HFFc6 (cell line): ENCODE data around the gene SYK. TPM values are rescaled to one million over a fixed set of nuclear protein-coding genes. Genes with fewer than 3 reads are reported as not detected.

Experiments used
- DNase-seq: peaks from one replicate; pipeline ENCODE4 v3.0.0-alpha.2; 2018
- H3K27ac Mint-ChIP-seq: 2 replicates; pipeline ENCODE4 v1.8.0; 2020; ENCODE audit warnings: mild to moderate bottlenecking, mixed read lengths
- H3K27me3 Mint-ChIP-seq: 2 replicates; pipeline ENCODE4 v1.8.0; 2021; ENCODE audit warnings: mild to moderate bottlenecking, moderate library complexity, mixed read lengths; ENCODE audit not compliant: insufficient read depth
- H3K36me3 Mint-ChIP-seq: 2 replicates; pipeline ENCODE4 v1.8.0; 2021; ENCODE audit warnings: low read depth, mixed read lengths
- H3K4me1 Mint-ChIP-seq: 2 replicates; pipeline ENCODE4 v1.8.0; 2020; ENCODE audit warnings: low read depth, mixed read lengths
- H3K4me3 Mint-ChIP-seq: 2 replicates; pipeline ENCODE4 v1.8.0; 2020; ENCODE audit warnings: mild to moderate bottlenecking, moderate library complexity, mixed read lengths
- H3K9me3 Mint-ChIP-seq: 2 replicates; pipeline ENCODE4 v1.8.0; 2020; ENCODE audit warnings: mild to moderate bottlenecking, mixed read lengths
- total RNA-seq, 6 experiments: library from RNA; stranded (reverse); fragmentation: NEBNext Ultra II Directional; extraction: Animal tissue kit (Norgen Biotek cat#: 25700); gene quantifications; 2 replicates in 1 of 6; 3 replicates in 5 of 6; pipeline ENCODE4 v1.2.3, GENCODE V29; 2021
- TF ChIP-seq, protein P1 (sequence below): fragments of 200-600 bp; sonication (generic); IDR thresholded peaks from 2 replicates; pipeline ENCODE4 v1.5.0; 2021; ENCODE audit warnings: antibody characterized with exemption, mild to moderate bottlenecking

The SYK gene
- total RNA-seq, 6 experiments from 2014 or later = not detected

DNA sequence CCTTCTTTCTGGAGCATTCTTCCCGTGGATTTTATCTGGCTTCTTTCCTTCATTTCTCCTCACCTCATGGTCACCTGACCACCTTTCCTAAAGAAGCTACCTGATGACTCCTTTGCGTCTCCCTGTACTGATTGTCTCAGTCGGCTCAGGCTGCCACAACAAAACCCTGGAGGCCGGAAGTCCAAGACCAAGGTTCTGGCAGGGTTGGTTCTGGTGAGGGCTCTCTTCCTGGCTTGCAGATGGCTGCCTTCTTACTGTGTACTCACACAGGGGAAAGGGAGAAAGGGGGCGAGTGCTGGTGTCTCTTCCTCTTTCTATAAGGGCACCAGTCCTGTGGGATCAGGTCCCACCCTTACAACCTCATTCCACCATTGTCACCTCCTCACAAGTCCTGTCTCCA lies 140.0 kb downstream of the SYK start:
- DNase-seq = no peak
- no peaks in the 10 kb centered on the region for H3K9me3 Mint-ChIP-seq
- no peak overlapping the region for H3K4me3 Mint-ChIP-seq
- H3K27ac Mint-ChIP-seq = no peak overlapping the region
- TF ChIP-seq, protein P1, sequence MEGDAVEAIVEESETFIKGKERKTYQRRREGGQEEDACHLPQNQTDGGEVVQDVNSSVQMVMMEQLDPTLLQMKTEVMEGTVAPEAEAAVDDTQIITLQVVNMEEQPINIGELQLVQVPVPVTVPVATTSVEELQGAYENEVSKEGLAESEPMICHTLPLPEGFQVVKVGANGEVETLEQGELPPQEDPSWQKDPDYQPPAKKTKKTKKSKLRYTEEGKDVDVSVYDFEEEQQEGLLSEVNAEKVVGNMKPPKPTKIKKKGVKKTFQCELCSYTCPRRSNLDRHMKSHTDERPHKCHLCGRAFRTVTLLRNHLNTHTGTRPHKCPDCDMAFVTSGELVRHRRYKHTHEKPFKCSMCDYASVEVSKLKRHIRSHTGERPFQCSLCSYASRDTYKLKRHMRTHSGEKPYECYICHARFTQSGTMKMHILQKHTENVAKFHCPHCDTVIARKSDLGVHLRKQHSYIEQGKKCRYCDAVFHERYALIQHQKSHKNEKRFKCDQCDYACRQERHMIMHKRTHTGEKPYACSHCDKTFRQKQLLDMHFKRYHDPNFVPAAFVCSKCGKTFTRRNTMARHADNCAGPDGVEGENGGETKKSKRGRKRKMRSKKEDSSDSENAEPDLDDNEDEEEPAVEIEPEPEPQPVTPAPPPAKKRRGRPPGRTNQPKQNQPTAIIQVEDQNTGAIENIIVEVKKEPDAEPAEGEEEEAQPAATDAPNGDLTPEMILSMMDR = no peak
- H3K36me3 Mint-ChIP-seq = peaks cover 4% of the 10 kb centered on the region; the same call in 1 of the 2 replicates
- H3K4me1 Mint-ChIP-seq = peaks cover 9% of the 10 kb centered on the region
- peaks cover 48% of the 10 kb centered on the region for H3K27me3 Mint-ChIP-seq

- peaks cover 4% of the 10 kb centered on the region; the same call in 1 of the 2 replicates for H3K36me3 Mint-ChIP-seq
- H3K4me3 Mint-ChIP-seq = no peak overlapping the region
- no peak overlapping the region for H3K27ac Mint-ChIP-seq
- H3K4me1 Mint-ChIP-seq = peaks cover 9% of the 10 kb centered on the region
- no peaks in the 10 kb centered on the region for H3K9me3 Mint-ChIP-seq
- TF ChIP-seq, protein P1 = no peak
- DNase-seq = no peak
- H3K27me3 Mint-ChIP-seq = peaks cover 51% of the 10 kb centered on the region
Observed at GRCh38 chr9:90942555-90942954, 140.9 kb downstream of the SYK start.

DNA sequence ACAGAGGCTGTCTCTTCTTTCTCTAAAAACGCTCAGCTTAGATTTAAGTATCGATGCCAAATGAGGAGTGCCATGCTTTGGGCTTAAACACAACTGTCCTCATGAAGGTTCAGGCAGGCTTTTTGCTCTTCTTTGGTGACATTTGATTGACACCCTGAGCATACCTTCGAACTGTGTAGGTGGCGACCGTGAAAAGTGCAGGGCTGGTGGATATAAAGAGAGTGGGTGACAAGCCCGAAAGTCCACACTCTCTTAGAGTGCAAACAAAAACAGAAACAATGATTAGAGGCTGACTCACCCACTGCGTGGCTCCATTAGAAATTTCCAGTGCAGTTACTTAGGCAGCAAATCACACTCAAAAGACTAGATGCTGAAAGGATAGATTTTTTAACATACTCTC lies 141.7 kb downstream of the SYK start:
- H3K27ac Mint-ChIP-seq = no peak overlapping the region
- H3K4me1 Mint-ChIP-seq = peaks cover 9% of the 10 kb centered on the region
- H3K27me3 Mint-ChIP-seq = peaks cover 47% of the 10 kb centered on the region
- TF ChIP-seq, protein P1 = no peak
- peak; percentile 22 for DNase-seq
- H3K9me3 Mint-ChIP-seq = no peaks in the 10 kb centered on the region
- no peak overlapping the region for H3K4me3 Mint-ChIP-seq
- peaks cover 4% of the 10 kb centered on the region; the same call in 1 of the 2 replicates for H3K36me3 Mint-ChIP-seq

DNA sequence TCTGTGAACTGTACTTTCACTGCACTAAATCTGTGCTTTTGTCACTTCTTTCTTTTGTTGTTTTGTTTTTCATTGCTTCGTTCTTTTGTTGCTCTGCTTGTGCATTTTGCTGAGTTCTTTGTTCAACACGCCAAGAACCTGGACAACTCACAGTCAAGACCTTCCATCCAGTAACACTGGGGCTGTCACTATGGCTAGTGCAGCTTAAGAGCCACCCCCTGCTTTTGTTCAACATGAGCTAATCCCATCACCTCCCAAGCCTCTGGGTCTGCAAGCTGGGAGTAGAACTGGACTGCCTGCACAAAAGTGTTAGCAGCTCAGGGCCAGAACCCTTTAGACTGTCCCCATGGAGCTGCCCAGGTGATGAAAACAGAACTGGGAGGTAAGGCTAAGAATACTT lies 143.7 kb downstream of the SYK start:
- Mint-ChIP-seq H3K27me3 (peaks cover 38% of the 10 kb centered on the region), H3K9me3 (no peaks in the 10 kb centered on the region), H3K36me3 (no peaks in the 10 kb centered on the region; the same call in 1 of the 2 replicates), H3K27ac (no peak overlapping the region), H3K4me1 (peaks cover 10% of the 10 kb centered on the region), H3K4me3 (no peak overlapping the region)
- no peak for DNase-seq
- TF ChIP-seq, protein P1 = no peak

DNA sequence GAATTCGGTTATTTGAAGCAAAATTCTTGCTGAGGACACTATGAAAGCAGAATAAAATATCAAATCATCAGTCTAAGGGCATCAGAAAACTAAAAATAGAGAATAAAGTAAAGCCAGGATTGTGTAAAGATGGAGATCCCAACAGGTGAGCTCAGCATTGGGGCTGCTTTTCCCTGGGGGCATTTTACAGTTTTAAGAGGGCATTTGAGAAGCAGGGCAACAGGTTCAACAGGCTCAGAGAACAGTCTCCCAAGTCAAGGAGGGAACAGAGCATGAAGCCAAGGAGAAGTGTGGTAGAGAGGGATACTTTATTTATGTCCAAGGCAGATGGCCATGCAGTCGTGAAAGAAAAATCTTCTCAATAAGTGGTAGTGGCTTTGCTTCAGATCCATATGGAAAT lies 145.4 kb downstream of the SYK start:
- Mint-ChIP-seq H3K4me3 (no peak overlapping the region), H3K4me1 (peaks cover 16% of the 10 kb centered on the region), H3K9me3 (no peaks in the 10 kb centered on the region), H3K36me3 (no peaks in the 10 kb centered on the region), H3K27me3 (peaks cover 38% of the 10 kb centered on the region), H3K27ac (no peak overlapping the region)
- TF ChIP-seq, protein P1 = no peak
- DNase-seq = no peak

Other genes starting within 250 kb of the SYK start
- gene DIRAS2, start 159.0 kb upstream of the SYK start, total RNA-seq = not detected